Aortic smooth muscle cell (primary cell): ENCODE data around the gene VTI1B. TPM values are rescaled to one million over a fixed set of nuclear protein-coding genes. Genes with fewer than 3 reads are reported as not detected.

Experiments
- total RNA-seq: library from RNA; depleted of rRNA; stranded (reverse); fragments of >200 nt; gene quantifications from 2 replicates; pipeline ENCODE4 v1.2.3, GENCODE V29; 2014

VTI1B gene, protein sequence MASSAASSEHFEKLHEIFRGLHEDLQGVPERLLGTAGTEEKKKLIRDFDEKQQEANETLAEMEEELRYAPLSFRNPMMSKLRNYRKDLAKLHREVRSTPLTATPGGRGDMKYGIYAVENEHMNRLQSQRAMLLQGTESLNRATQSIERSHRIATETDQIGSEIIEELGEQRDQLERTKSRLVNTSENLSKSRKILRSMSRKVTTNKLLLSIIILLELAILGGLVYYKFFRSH
- 85.9 and 94.6 TPM in 2 replicates for total RNA-seq

DNA sequence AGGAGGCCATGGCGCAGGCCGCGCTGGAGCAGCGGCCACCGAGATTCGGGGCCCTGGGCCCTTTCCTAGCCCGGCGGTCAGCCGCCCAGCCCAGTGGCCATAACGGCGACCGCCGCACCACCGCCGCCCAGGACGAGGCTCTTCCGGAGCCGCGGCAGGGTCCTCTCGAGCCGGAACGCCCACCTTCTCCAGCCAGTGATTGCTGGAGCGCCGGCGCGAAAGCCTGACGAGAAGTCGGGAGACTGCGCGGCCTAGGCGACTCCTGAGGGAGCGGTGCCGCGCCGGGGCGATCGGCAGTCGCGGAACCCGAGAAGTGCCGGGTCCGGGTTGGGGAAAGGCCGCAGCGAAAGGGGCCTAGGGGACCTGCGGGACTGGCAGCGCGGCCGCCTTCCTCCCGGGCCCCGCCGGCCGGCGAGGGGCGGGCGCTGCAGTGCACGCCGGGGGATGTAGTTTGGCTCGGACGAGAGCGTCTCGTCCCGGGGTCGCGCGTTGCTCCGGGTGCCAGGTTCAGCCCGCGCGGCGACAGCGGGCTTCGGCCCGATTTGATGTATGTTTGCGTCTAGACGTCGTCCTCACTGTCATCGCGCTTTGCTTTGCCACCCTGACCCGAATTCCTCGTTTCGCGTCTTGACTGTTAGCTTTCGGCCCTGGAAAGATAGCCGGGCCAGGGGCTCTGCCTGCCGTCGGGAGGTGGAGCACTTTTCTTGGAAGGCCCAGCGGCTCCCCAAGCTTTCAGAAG lies at the start of gene VTI1B:
VTI1B (minus strand) TSS at position 153 of the 739 bp plus-strand sequence; CDS start at position 10, 143 bp downstream.

DNA sequence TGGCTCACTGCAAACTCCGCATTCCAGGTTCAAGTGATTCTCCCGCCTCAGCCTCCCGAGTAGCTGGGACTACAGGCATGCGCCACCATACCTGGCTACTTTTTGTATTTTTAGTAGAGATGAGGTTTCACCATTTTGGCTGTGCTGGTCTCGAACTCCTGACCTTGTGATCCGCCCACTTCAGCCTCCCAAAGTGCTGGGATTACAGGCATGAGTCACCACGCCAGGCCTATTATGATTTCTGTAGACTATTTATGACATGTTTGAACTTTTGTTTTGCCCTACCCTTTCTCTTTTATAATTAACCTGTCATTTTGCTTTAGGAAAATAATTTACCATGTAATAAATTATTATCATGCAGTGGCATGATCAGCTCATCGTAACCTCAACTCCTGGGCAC lies 27.1 kb upstream of the VTI1B start, which contains the start of gene RDH12:
RDH12 (plus strand) TSS at position 395 of the 400 bp plus-strand sequence. CDS start 20,757 bp downstream, outside the sequence.

DNA sequence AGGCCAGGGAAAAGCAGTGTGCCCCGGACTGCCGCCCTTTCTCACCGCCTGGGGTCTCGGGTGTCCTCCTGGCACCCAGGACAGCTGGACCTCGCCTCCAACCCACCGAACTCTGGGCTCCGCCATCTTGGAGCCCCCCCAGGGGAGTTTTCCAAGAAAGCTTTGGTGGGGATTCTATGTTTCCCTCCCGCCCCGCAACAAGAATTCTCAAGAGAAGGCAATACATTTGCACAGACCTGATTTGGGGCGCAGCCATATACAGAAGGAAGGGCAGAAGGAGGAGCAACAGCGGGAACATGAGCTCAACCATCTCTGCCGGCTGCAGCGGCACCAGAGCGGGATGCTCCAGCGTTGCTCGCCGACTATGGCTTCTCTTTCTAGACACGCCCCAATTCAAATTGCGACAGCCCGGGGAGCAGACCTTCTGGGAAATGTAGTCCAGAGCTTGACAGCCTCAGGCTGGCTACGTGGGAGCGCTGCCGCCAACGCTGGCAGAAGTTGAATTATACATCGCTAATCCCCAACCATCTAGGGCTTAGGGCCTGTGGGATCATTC lies 21.0 kb upstream of the VTI1B start, which contains the start of gene RDH11:
RDH11 (minus strand) TSS at position 371 of the 556 bp plus-strand sequence; CDS start at position 310, 61 bp downstream.

DNA sequence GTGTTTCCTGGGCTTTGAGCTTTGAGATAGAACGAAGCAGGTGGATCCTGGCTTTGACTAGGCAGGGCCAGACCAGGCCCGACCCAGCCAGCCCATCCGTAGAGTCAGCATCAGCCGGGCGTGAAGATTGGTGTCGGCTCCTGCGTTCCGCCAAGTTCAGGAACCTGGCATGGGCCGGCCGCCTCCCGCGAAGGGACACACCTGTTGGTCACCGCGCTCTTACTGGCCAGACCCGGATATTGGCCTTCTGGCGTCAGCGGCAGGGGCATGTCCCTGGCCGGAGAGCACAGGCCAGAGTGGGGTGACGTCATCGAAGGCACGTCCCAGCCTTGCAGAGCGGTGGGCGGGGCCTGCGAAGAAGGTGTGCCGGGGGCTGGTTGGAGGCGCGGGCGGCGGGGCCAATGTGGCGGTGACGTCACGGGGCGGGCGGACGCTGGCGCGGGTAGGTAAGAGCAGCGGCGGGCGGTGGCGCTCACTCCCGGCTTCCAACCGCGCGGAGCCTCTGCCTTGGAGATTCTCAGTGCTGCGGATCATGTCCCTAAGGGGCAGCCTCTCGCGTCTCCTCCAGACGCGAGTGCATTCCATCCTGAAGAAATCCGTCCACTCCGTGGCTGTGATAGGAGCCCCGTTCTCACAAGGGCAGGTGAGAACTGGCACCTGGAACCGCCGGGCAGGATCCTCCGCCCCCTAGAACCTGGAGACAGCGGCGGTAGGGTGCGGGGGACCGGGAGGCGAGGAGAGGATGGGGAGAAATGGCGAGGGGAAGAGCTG lies 54.8 kb downstream of the VTI1B start, which contains the start of gene ARG2:
ARG2 (plus strand) TSS at position 475 of the 771 bp plus-strand sequence; CDS start at position 533, 58 bp downstream.

DNA sequence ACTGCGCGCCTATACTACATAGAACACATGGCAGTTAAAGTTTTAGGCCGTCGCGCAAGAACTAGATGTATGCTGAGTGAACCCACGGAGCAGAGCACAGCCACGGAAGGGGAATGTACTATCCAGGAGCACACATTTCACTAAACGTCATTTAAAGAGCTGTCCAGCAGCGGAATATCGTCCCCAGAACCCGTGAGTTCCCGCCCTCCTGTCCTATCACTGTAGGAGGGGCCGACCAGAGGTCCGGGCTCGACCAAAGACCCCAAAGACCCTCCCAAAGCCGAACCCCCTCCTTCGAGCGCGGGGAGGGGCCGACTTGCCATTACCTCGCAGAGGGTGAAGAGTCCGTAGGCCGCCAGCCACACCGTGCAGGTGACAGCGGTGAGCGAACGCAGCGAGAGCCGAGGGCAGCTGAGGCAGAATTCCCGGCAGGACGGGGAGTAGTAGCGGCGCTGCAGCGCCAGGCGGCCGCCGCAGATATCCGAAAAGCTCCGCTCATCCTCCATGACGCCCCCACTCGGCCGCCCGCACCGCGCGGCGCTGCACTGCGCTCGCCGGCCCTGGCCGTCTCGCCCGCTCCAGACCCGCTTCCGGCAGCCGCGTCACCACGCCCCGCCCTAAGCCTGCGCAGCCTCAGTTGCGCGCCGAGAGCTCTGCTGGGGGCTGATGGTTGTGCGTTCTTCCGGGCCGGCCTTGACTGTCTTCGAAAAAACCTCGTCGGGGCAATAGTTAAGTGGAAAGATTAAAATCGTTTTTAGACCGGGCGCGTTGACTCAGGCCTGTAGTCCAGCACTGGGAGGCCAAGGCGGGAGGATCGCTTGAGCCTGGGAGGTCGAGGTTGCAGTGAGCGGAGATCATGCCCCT lies 74.5 kb downstream of the VTI1B start, which contains the start of gene PIGH:
PIGH (minus strand) TSS at position 571 of the 864 bp plus-strand sequence; CDS start at position 506, 65 bp downstream.

Other genes starting within 250 kb of the VTI1B start
- gene TMEM229B, start 185.9 kb downstream of the VTI1B start, total RNA-seq, result 1.1 and 1.2 TPM in 2 replicates
- 0.19 and 0.26 TPM in 2 replicates for gene PLEKHH1, start 141.3 kb downstream of the VTI1B start, total RNA-seq
- gene PIGH, start 74.4 kb downstream of the VTI1B start, total RNA-seq, result 10.1 and 12.3 TPM in 2 replicates
- 4.0 and 5.4 TPM in 2 replicates for gene ARG2, start 54.7 kb downstream of the VTI1B start, total RNA-seq
- 98.8 and 125 TPM in 2 replicates for gene RDH11, start 21.1 kb upstream of the VTI1B start, total RNA-seq
- gene RDH12, start 27.3 kb upstream of the VTI1B start, total RNA-seq, result not detected in 2 replicates
- 14.5 and 18.6 TPM in 2 replicates for gene ZFYVE26, start 142.0 kb upstream of the VTI1B start, total RNA-seq
- 12.6 and 13.1 TPM in 2 replicates for gene RAD51B, start 145.1 kb upstream of the VTI1B start, total RNA-seq